T follicular helper cell (primary cell): ENCODE results near the gene SUSD6.

Source experiments
- DNase-seq: peaks from one replicate; pipeline ENCODE4 v3.0.0-alpha.2; 2020; ENCODE audit warnings: low read depth
- total RNA-seq, 2 experiments: gene quantifications; one replicate each; lab custom pipeline; 2026; lab: John Stamatoyannopoulos, UW

SUSD6 gene, protein sequence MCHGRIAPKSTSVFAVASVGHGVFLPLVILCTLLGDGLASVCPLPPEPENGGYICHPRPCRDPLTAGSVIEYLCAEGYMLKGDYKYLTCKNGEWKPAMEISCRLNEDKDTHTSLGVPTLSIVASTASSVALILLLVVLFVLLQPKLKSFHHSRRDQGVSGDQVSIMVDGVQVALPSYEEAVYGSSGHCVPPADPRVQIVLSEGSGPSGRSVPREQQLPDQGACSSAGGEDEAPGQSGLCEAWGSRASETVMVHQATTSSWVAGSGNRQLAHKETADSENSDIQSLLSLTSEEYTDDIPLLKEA
- total RNA-seq = 131 to 190 reads per million in 2 experiments

DNA sequence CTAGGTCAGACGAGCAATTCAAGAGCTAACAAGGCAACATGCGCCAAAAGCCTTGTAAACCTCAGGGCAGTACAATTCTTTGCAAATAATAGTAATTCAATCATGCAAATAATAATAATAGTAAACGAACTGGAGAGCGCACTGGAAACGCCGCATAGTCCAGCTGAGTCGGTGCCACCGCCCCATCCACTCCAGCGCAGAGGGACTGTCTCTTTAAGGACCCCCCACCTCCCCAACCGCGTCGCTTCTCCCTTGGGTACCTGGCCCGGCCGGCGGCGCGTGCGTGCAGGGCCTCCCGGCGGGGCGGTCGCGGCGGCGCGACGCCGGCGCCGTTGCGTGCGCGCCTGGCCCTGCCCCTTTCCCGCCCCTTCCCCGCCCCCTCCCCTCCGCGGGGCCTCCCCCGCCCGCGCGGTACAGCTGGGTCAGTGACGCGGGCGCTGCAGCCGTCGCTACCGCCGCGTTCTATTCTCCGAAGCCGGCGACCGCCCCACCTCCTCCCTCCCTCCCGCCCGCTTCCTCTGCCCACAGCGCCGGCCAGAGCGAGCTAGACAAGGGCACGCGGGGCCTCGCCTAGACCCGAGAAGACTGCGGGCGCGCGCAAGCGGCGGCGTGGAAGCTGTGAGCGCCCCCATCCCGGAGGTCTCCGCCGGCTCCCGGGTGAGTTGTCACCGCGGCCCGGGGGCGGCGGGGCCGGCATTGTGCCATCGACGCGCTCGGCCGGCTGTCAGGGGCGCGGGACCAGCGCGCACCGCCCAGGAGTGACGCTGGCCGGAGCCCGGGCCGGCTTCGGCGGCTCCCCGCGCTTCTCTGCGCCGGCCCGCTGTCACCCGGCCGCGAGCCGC, at the start of gene SUSD6:
TSS of gene SUSD6 (plus strand) at position 425 of the 842 bp plus-strand sequence. CDS start 46,997 bp downstream, outside the sequence.
- DNase-seq = peak; percentile 83

DNA sequence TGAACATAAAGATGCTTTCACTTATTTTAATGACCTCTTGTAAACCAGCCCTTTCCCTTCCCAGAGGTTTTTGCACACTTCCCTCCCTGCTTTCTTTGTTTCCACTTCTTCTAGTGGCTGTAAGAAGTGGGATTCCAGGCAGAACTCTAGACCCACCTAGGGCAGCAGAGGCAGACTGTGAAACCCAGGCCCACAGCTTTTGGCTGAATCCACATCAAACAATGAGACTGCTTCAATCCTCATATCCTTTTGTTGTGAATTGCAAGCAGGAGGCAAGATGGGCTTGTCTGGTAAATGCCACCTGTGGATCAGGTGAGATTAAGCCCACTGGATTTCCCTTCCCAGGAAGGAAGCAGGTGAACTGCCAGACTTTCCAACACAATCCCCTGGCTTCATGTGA, 49.5 kb upstream of the SUSD6 start:
- DNase-seq = no peak

DNA sequence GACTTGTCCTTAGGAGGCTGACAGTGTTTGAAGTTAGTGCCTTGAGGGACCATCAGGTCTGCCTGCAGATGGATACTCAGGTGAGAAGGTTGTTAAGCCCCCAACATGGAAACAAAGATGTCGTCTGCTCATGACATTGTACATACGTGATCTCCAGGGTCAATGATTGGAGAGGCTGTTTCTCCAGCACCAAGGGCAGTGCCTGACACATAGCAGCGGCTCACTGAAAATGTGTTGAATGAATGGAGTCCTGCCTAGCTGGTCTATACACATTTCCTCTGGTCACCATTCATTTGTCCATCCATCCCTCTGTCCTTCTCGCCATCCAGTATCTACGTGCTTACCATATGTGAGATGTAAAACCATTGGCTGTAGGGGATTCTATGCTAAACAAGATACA, 43.8 kb upstream of the SUSD6 start:
- no peak for DNase-seq

DNA sequence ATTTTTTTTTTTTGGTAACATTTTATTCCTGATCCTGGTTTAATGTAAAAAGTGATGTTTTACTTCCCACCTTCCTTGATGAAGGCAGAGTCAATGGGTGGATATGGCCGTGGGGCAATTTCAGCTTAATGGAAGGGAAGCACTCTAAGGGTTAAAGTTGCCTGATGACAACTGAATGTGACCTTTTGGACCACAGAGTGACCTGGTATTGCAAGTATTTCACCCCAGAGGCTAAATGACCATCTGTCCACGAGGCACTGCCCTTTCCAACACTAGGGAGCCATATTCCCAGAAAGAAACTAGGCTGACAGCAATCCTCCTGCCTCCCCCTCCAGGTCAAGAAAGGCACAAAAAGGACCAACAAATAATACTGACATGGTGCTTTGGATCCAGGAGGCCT, 41.5 kb upstream of the SUSD6 start:
- DNase-seq = no peak

DNA sequence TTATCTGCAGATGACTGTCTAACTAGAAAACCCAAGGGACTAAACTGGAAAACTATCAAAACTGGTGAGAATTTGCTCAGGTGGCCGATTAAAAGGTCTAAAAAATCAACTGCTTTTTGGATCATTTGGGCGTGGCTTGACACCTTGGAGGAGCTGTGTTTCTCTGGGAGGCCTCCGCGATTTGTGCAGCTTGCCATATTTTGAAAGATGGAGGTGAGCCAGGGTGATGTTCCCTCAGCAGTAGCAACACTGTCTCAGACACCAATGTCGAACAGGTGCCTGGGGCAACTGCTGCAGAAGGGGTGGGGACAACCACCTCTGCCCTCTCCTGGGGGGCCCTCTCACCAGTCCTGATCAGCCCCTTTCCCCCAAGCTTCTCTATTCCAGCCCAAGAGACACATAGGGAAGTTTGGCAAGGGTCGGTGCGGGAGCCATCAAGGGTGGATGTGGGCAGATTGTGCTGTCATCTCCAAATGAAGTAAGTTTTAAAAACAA, 40.5 kb upstream of the SUSD6 start:
- no peak for DNase-seq

DNA sequence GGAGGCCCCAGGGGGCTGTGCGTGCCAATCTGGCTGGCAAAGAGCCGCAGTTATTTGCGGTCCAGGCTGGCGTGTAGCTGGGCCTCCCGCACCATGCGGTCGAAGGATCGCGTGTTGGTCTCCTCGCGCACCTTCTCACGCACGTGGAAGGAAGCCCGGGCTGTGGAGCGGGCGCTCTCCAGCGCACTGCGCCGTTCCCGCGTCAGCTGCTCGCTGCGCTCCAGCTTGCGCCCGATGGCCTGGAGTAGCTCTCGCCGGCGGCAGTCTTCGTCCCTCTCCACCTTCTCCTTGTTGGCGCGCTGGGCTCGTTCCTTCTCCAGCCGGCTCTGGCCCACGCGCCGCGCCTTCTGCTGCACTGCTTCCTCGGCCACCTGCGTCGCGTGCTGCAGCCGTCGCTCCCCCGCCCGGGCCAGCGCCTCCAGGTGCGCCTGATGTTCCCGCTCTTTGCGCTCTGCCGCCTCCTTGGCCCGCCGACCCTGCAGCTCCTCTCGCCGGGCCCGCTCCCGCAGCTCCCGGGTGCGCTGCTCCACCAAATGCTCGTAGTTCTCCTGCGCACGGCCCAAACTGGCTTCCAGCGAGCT, 39.9 kb upstream of the SUSD6 start:
- no peak for DNase-seq

DNA sequence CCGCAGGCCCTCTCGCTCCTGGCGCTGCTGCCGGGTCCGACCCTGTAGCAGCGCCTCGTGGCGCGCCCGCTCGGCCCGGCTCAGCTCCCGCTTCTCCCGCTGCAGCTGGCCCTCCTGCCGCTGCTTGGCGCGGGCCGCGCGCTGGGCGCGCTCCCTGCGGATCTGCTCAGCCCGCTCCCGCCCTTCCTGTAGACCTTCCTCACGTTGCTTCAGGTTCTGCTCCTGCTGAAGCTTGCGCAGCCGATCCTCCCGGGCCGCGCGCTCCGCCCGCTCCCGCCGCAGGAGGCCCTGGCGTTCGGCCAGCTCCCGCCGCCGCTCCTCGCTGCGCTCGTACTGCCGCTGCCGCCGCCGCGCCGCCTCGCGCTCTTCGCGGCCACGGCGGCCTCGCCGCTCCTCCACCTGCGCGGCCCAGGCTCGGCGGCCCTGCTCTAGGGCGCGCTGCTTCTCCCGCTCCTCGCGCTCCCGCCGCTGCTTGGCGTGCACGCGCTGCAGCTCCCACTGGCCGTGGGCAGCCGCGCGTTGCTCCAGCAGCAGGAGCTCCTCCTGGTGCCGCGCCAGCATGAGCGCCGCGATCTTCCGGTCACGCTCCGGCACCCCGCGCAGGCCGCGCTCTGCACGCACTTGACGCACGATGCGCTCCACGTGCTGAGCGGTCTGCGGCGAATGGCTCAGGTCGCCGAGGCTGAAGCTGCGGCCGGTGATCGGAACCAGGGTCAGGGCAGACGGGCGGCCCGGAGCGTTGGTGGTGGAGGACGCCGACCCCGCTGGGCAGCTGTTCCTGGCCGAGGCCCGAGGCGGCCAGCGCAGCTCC, 39.2 kb upstream of the SUSD6 start:
- no peak for DNase-seq

DNA sequence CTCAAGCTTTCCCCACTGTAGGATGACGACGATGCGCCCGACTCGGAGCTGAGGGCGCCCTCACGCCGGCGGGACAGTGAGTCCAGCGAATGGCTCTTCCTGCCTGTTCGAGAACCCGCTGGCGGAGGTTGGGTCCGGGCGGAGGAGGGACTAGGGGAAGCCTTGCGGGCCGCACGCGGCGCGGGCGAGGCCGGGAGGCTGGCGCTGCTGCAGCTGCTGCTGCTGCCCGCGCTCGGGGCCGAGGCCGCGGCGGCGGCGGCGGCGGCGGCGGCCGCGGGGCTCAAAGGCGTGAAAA, 38.6 kb upstream of the SUSD6 start:
- no peak for DNase-seq

DNA sequence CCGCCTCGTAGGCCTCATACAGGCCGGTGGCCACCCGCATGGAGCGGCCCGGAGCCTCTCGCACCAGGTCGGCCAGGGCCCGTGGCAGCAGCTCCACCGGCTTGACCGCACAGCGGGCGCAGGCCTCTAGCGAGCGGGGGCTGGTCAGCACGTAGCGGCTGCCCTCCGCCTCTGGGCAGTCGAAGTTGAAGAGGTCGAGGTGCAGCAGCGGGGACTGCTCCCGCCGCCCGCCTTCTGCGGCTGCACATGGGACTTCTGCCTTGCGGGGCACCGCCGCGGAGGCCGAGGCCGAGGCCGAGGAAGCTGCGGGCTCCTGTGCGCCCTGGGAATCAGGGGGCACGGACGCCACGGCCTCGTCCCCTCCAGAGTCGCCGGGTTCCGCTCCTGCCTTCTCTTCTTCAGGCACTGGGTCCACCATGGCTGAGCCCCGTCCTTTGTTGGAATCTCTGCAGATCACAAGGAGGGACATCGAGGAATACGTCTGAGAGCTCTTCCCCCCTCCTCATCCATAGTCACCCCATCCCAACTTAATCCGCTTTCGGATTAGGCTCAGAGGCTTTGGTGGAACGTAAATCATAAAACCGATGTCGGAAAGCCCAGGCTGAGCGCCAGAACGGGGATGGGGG, 38.1 kb upstream of the SUSD6 start:
- no peak for DNase-seq

DNA sequence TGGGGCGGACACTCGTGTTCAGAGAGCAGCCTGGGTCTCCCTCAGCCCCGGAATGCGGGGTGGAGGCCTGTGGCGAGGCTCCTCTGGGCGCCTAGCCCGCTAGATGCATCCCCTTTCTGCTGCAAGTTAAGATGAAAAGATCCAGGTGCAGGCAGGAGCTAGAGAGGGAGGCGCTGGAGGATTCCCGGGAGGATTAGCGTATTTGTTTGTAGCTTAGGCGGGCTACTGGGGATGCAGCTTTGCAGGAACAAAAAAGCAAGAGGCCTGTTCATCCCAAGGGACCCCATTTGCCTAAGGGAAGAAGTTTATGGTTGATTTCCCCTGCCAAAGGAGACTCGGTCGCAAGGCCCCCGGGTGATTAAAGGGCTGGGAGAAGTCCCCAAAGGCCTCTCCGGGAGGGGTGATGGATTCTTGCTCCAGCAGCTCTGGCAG, 37.5 kb upstream of the SUSD6 start:
- no peak for DNase-seq

DNA sequence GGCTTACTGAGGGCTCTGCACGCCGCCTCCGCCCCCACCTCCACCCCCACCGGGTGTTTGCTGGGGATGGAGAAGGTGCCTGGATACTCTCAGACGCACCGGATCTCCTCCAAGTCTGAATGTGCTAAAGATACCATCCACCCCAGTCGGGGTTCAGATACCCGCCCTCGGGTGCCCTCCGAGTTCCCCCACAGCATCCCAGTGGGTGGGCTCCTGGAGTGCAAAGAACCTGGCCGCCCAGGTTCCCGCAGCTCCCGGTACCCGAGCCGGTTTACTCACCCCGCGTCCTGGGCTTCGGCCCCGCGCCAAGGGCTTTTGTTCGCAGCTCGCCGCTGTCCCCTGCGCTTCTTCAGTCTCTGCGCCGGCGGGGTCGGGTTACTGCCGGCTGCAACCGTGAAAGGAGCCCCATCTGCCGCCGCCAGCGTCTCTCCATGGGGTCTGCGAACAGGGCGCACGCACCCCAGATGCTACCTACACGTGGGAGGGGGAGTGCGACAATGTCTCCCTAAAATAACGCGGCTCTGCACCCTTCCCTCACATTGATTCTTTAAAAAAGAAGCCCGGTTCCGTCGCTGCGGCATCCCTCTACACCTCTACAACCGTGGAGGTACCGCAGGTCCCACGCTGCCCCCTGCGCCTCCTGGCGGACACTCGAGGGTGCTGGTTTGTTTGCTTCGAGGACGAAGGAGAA, 37.0 kb upstream of the SUSD6 start, which contains the start of gene CCDC177:
TSS of gene CCDC177 (minus strand) at position 609 of the 691 bp plus-strand sequence. CDS start 1,249 bp downstream, outside the sequence.
- peak; percentile 52 for DNase-seq

DNA sequence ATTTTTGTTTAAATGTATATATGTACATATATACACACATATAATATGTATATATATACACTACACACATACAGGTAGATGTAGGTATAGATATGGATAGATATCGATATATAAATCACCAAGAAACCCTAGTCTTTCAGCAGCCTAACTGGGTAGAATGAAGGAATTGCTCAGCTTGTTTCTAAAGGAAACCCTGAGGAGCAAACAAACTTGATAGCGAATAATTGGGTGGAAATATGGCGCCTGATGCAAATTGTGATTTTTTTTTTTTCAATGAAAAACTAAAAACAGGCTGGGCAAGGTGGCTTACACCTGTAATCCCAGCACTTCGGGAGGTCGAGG, 36.5 kb upstream of the SUSD6 start:
- no peak for DNase-seq

DNA sequence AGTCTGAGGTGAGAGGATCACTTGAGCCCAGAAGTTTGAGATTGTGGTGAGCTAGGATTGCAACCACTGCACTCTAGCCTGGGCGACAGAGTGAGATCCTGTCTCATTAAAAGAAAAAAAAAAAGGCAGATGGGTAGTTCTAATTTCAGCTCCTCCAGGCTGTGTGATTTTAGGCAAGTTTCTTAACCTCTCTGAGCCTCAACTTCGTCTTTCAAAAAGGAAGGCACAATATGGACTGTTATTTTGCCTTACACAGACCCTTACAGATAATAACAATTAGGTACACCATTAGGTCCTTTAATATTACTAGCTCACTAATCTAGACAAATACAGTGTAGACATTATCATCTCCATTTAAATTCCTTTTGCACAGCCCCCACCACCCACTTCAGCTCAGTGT, 31.9 kb upstream of the SUSD6 start:
- DNase-seq = no peak

DNA sequence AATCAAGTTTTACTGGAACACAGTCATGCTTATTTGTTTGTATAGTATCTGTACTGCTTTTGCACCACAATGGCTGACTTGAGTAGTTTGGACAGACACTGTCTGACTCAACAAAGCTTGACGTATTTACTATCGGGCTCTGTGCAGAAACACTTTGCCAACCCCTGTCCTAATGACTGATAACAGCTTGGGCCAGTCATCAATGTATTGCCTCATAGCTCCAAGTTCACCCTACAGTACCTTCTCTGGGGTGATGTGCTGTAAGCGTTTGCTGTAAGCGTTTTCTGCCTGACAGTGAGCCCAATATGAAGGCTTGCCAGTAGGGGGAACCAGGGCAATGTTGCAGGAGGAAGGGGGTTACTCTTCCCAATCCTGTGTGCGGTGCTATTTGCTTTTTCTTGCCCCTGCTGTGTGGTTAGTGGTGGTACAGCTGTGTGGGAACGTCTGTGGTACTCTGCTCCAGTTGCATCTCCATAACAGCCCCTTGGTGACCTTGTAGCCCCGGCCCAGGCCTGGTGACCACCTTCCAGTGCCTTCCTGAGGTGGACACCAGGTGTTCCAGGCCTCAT, 31.3 kb upstream of the SUSD6 start:
- DNase-seq = no peak

DNA sequence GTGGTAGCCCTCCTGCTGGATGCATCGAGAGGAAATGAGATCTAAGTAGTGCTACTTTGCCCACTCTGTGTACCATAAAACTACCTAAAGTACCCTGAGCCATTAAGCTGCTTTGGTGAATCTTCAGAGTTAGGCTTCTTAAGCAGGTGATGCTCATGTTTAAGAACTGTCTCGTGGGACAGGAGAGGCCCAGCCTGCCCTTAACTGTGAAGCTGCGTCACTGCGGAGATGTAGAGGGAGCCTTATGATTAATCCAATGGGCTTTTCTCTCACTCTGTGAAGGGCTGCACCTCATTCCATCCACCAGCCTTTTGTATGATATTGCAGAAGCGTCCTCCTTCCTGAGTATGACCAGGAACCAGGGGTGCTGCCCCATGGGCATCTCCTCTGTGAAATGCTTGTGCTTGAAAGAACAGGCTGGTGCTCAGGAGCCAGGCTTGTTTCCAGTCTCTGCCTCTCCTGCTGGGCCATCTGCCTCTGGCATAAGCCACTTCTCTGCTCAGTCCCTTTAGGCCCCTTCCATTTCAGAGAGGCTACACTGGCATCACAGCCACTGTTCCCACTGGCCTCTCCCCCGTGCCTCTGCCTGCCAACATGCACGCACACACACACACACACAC, 30.0 kb upstream of the SUSD6 start:
- DNase-seq = no peak

DNA sequence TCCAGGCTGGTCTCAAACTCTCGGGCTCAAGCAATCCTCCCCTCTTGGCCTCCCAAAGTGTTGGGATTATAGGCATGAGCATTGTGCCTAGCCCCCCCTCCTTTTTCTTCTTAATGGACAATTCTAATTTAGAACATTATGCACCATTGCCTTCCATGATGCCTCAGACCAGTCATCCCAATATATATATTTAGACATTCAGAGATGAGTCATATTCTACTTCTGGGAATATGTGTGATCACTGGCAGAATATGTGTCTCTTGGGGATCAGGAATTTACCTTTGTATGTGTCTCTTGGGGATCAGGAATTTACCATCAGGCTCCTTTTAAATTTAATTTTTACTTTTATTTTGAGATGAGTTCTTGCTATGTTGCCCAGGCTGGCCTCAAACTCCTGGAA, 29.2 kb upstream of the SUSD6 start:
- no peak for DNase-seq

DNA sequence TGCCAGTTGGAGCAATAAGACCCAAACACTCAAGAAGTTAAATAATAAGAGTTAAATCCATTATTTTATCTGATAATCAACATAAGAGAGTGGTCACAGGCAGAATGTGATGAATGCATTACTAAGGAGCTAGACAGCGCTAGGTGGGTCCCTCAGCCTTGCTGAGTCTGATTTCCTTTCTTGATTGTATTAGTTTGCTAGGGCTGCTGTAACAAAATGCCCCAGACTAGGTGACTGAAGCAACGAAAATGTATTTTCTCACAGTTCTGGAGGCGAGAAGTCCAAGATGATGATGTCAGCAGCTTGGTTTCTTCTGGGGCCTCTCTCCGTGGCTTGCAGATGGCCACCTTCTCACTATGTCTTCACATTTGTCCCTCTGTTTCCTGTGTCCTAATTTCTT, 28.6 kb upstream of the SUSD6 start:
- DNase-seq = no peak

DNA sequence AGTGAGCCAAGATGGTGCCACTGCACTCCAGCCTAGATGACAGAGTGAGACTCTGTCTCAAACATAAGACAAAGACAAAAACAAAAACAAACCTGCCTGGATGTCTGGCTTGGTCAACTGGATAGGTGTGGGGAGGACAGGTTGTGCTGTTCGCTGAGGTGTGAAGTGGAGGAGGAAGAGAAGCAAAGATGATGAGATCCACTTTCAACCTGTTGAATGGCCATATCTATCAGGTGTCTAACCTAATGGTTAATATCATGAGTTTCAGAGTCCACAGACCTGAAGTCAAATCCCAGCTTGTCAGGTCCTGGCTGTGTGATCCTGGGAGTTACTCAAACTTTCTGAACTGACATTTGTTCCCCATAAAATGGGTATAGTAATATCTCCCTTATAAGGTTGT, 27.0 kb upstream of the SUSD6 start:
- no peak for DNase-seq

DNA sequence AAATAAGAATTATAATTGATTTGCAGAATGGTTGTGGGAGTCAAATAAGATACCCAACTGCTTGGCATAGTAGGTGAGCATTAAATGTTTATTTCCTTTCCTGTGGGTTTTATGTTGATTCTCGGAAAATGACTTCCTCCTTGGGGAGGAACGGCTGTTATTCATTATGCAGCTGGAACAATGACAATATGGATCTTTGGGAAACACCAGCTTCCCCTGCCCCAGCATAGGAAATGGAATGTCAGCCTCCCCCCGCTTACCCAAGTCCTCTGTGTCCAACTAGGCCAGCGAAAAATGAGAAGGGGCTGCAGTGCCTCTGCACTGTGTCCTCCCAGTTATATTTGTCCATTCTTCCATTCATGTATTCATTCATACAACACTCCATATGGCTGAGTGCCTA, 25.0 kb upstream of the SUSD6 start:
- DNase-seq = no peak

DNA sequence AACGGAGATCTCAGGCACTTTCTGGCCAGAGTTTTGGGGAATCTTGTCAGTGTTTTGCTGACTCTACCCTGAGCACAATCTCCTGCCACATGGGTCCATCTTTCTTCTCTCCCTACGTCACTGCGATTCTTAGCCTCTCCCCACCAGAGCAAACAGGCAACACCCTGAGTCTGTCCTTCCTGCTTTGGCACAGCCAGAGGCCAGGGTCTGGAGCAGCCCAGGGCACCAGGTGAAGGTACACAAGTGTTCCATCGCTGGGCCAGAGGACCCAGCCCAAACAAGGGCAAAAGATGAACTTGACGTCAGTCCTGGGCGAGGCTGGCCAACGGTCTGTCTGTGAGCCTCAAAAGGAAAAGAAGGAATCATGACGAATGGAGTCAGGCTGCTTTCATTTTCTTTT, 24.0 kb upstream of the SUSD6 start:
- DNase-seq = no peak
